H9 (cell line): ENCODE results near the gene POLK. TPM values are rescaled to one million over a fixed set of nuclear protein-coding genes. Genes with fewer than 3 reads are reported as not detected.

Source experiments
- DNase-seq: peaks from one replicate; pipeline ENCODE4 v3.0.0-alpha.2; 2017
- H2AFZ ChIP-seq: one replicate; pipeline ENCODE4 v1.6.1; 2013; ENCODE audit warnings: mild to moderate bottlenecking, low read length, control low read depth, moderate library complexity
- H2AK5ac ChIP-seq: 2 replicates; pipeline ENCODE4 v1.6.1; 2013; ENCODE audit warnings: low read length, control low read depth, mixed read lengths; ENCODE audit not compliant: insufficient read length
- H2BK120ac ChIP-seq: one replicate; pipeline ENCODE4 v1.6.1; 2013; ENCODE audit warnings: low read depth, mild to moderate bottlenecking, low read length, control low read depth, inconsistent platforms; ENCODE audit not compliant: poor library complexity, severe bottlenecking
- H2BK12ac ChIP-seq: 2 replicates; pipeline ENCODE4 v1.6.1; 2013; ENCODE audit warnings: low read length, control low read depth, mixed read lengths, low read depth; ENCODE audit not compliant: insufficient read length
- H2BK15ac ChIP-seq: 2 replicates; pipeline ENCODE4 v1.6.1; 2013; ENCODE audit warnings: low read depth, low read length, control low read depth
- H2BK20ac ChIP-seq: one replicate; pipeline ENCODE4 v1.6.1; 2013; ENCODE audit warnings: low read depth, mild to moderate bottlenecking, low read length, control low read depth, inconsistent platforms; ENCODE audit not compliant: poor library complexity, severe bottlenecking
- H2BK5ac ChIP-seq: 2 replicates; pipeline ENCODE4 v1.6.1; 2013; ENCODE audit warnings: low read length, control low read depth, mixed read lengths; ENCODE audit not compliant: insufficient read length
- H3K14ac ChIP-seq: 2 replicates; pipeline ENCODE4 v1.6.1; 2013; ENCODE audit warnings: low read length, control low read depth; ENCODE audit not compliant: insufficient read depth
- H3K18ac ChIP-seq: 2 replicates; pipeline ENCODE4 v1.6.1; 2013; ENCODE audit warnings: low read depth, mild to moderate bottlenecking, mixed read lengths, low read length, control low read depth; ENCODE audit not compliant: insufficient read length
- H3K23ac ChIP-seq: 2 replicates; pipeline ENCODE4 v1.6.1; 2013; ENCODE audit warnings: low read length, control low read depth, mixed read lengths, low read depth; ENCODE audit not compliant: insufficient read length
- H3K23me2 ChIP-seq: 2 replicates; pipeline ENCODE4 v1.6.1; 2013; ENCODE audit warnings: low read depth, mild to moderate bottlenecking, mixed read lengths, low read length, control low read depth; ENCODE audit not compliant: insufficient read length, poor library complexity, severe bottlenecking
- H3K27ac ChIP-seq: 2 replicates; pipeline ENCODE4 v1.5.1; 2013; ENCODE audit warnings: low read length, control low read depth, mixed read lengths, low read depth; ENCODE audit not compliant: insufficient read length
- H3K27me3 ChIP-seq: 2 replicates; pipeline ENCODE4 v1.6.1; 2013; ENCODE audit warnings: low read length, control low read depth, inconsistent platforms; ENCODE audit not compliant: insufficient read depth
- H3K4ac ChIP-seq: 2 replicates; pipeline ENCODE4 v1.6.1; 2013; ENCODE audit warnings: low read depth, mild to moderate bottlenecking, control low read depth, inconsistent platforms, low read length, moderate library complexity
- H3K4me1 ChIP-seq: 2 replicates; pipeline ENCODE4 v1.6.1; 2013; ENCODE audit warnings: low read length, control low read depth, inconsistent platforms; ENCODE audit not compliant: insufficient read depth
- H3K4me2 ChIP-seq: 2 replicates; pipeline ENCODE4 v1.6.1; 2013; ENCODE audit warnings: low read length, control low read depth, mixed read lengths; ENCODE audit not compliant: insufficient read length, insufficient read depth
- H3K56ac ChIP-seq: 2 replicates; pipeline ENCODE4 v1.6.1; 2013; ENCODE audit warnings: low read depth, mild to moderate bottlenecking, mixed read lengths, low read length, control low read depth; ENCODE audit not compliant: insufficient read length
- H3K79me1 ChIP-seq: 2 replicates; pipeline ENCODE4 v1.6.1; 2013; ENCODE audit warnings: low read depth, mild to moderate bottlenecking, moderate library complexity, low read length, control low read depth, inconsistent platforms; ENCODE audit not compliant: insufficient read depth, poor library complexity, severe bottlenecking
- H3K79me2 ChIP-seq: 2 replicates; pipeline ENCODE4 v1.6.1; 2013; ENCODE audit warnings: low read length, control low read depth, inconsistent platforms; ENCODE audit not compliant: insufficient read depth
- H3K9ac ChIP-seq: 2 replicates; pipeline ENCODE4 v1.6.1; 2013; ENCODE audit warnings: low read length, control low read depth, mixed read lengths; ENCODE audit not compliant: insufficient read length; ENCODE audit errors: extremely low read depth
- H3K9me3 ChIP-seq: one replicate; pipeline ENCODE4 v1.6.1; 2013; ENCODE audit warnings: low read depth, low read length, inconsistent platforms; ENCODE audit not compliant: control insufficient read depth
- H3T11ph ChIP-seq: one replicate; pipeline ENCODE4 v1.6.1; 2013; ENCODE audit warnings: mild to moderate bottlenecking, low read length, control low read depth, inconsistent platforms
- H4K20me1 ChIP-seq: one replicate; pipeline ENCODE4 v1.6.1; 2013; ENCODE audit not compliant: control insufficient read depth, insufficient read length, insufficient read depth
- H4K5ac ChIP-seq: 2 replicates; pipeline ENCODE4 v1.6.1; 2013; ENCODE audit warnings: low read depth, mild to moderate bottlenecking, mixed read lengths, low read length, control low read depth; ENCODE audit not compliant: insufficient read length
- H4K8ac ChIP-seq: replicated peaks from 2 replicates; pipeline ENCODE4 v1.6.1; 2013; ENCODE audit warnings: low read length, control low read depth, mixed read lengths, low read depth; ENCODE audit not compliant: insufficient read length
- H4K91ac ChIP-seq: 2 replicates; pipeline ENCODE4 v1.6.1; 2013; ENCODE audit warnings: low read depth, mild to moderate bottlenecking, moderate library complexity, mixed read lengths, low read length, control low read depth; ENCODE audit not compliant: insufficient read length
- H3K27ac Mint-ChIP-seq, 3 experiments: 2 replicates in 2 of 3; 3 replicates in 1 of 3; pipeline ENCODE4 v1.8.0; 2020 to 2021; ENCODE audit warnings: mixed read lengths in 3 of 3, mild to moderate bottlenecking in 1 of 3, moderate library complexity in 1 of 3
- H3K27me3 Mint-ChIP-seq: 2 replicates; pipeline ENCODE4 v1.8.0; 2021; ENCODE audit warnings: low read depth, mild to moderate bottlenecking, moderate library complexity, mixed read lengths
- H3K36me3 Mint-ChIP-seq, 3 experiments: 2 replicates in 2 of 3; 3 replicates in 1 of 3; pipeline ENCODE4 v1.8.0; 2020 to 2021; ENCODE audit warnings: low read depth in 3 of 3, mixed read lengths in 3 of 3; ENCODE audit not compliant: insufficient read depth in 1 of 3
- H3K4me1 Mint-ChIP-seq, 2 experiments: 2 replicates each; pipeline ENCODE4 v1.8.0; 2020; ENCODE audit warnings: mixed read lengths in 2 of 2
- H3K4me3 Mint-ChIP-seq, 2 experiments: 2 replicates in 1 of 2; 3 replicates in 1 of 2; pipeline ENCODE4 v1.8.0; 2020 to 2021; ENCODE audit warnings: mild to moderate bottlenecking in 2 of 2, mixed read lengths in 2 of 2, moderate library complexity in 1 of 2
- H3K9me3 Mint-ChIP-seq, 2 experiments: 2 replicates in 1 of 2; 3 replicates in 1 of 2; pipeline ENCODE4 v1.8.0; 2020; ENCODE audit warnings: mild to moderate bottlenecking in 2 of 2, mixed read lengths in 2 of 2, moderate library complexity in 1 of 2
- CTCF ChIP-seq: fragments of 200-600 bp; sonication (generic); conservative IDR thresholded peaks from 3 replicates; pipeline ENCODE4 v1.8.0; 2021; ENCODE audit warnings: antibody characterized with exemption, mild to moderate bottlenecking
- WGBS: extraction: QIAGEN DNeasy Blood & Tissue Kit; methylation state at CpG from one replicate; pipeline ENCODE4 v1.1.7; 2013; ENCODE audit warnings: missing lambda C conversion rate, low lambda C conversion rate, mixed read lengths; ENCODE audit not compliant: insufficient read length; ENCODE audit errors: extremely low coverage; 5-methylcytosine and 5-hydroxymethylcytosine counted together
- total RNA-seq: library from RNA; stranded (reverse); gene quantifications from 2 replicates; pipeline ENCODE4 v1.2.1, GENCODE V29; 2021

POLK gene
- total RNA-seq, 1 experiment from 2014 or later, result 7.6 TPM

- H3K4ac ChIP-seq, result no peak overlapping the region
- no peak overlapping the region for H2BK15ac ChIP-seq
- Mint-ChIP-seq H3K27me3 (no peaks in the 10 kb centered on the region), H3K27ac (0 out of 7 replicates have a peak overlapping the region, but pooled peaks of 1 of the 3 experiments have one; percentile 32), H3K4me3 (no peak overlapping the region), H3K4me1 (peaks cover 0 to 8% of the 10 kb centered on the region in 2 experiments; a peak in 2 of 4 replicates), H3K36me3 (peaks cover 0 to 2% (median under 1%) of the 10 kb centered on the region in 3 experiments; a peak in 2 of 7 replicates), H3K9me3 (no peaks in the 10 kb centered on the region)
- H3K56ac ChIP-seq, result no peak overlapping the region
- no peak overlapping the region for H2BK12ac ChIP-seq
- no peak overlapping the region for H4K5ac ChIP-seq
- H4K20me1 ChIP-seq, result no peaks in the 10 kb centered on the region
- no peak for TF ChIP-seq CTCF
- no peaks in the 10 kb centered on the region for H3K4me1 ChIP-seq
- H3K9ac ChIP-seq, result no peak overlapping the region
- no peak overlapping the region for H2BK5ac ChIP-seq
- H2AK5ac ChIP-seq, result no peak overlapping the region
- H4K8ac ChIP-seq, result no peak overlapping the region
- H4K91ac ChIP-seq, result no peak overlapping the region
- H3K18ac ChIP-seq, result no peak overlapping the region
- H3K27me3 ChIP-seq, result no peaks in the 10 kb centered on the region
- no peak overlapping the region for H2AFZ ChIP-seq
- WGBS, result no CpG with 5 or more reads among the region's 2 CpGs
- DNase-seq, result no peak
- H3K9me3 ChIP-seq, result no peaks in the 10 kb centered on the region
- no peaks in the 10 kb centered on the region for H3K79me1 ChIP-seq
- no peak overlapping the region for H3K23ac ChIP-seq
- no peak overlapping the region for H3K14ac ChIP-seq
- H3K4me2 ChIP-seq, result no peak overlapping the region
- H3T11ph ChIP-seq, result no peak overlapping the region
- no peak overlapping the region for H2BK20ac ChIP-seq
- H3K79me2 ChIP-seq, result no peaks in the 10 kb centered on the region
- H3K27ac ChIP-seq, result no peak overlapping the region
- no peaks in the 10 kb centered on the region for H3K23me2 ChIP-seq
- H2BK120ac ChIP-seq, result no peak overlapping the region
These were observed 59.9 kb downstream of the POLK start for GRCh38 chr5:75571547-75571946.
